GM08714 (cell line): Measurements from ENCODE around the gene CACNA1E.
A peak's percentile ranks its signal among the peaks of the same experiment; 100 is the strongest.

Experiments used
- H3K4me3 ChIP-seq: fragments of 200-500 bp; sonication (Bioruptor generic); 2 replicates; pipeline ENCODE4 v1.5.1; 2014; ENCODE audit warnings: mild to moderate bottlenecking, low read length, inconsistent platforms
- ZNF274 ChIP-seq: IDR thresholded peaks from 2 replicates; pipeline ENCODE4 v1.6.1; 2012; ENCODE audit warnings: mild to moderate bottlenecking, low read depth, low read length

The CACNA1E gene

DNA sequence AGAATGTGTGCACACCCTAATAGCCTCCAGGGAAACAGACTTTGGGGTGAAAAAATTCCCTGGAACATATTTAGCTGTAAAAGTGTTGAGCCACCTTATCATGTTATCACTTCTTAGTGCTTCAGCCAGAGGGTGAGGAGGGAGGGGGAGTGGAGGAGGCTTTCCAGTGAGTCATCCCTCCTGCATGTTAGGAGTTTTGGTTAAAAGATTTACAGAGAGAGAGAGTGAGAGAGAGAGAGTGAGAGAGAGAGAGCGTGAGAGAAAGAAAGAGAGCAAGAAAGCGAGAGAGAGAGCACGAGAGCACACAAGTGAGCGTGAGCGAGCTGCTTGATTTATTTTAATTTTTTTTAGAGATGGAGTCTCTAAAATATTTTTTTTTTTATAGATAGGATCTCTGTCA is 13.5 kb upstream of the CACNA1E start:
- no peak for TF ChIP-seq ZNF274
- no peak overlapping the region for H3K4me3 ChIP-seq

DNA sequence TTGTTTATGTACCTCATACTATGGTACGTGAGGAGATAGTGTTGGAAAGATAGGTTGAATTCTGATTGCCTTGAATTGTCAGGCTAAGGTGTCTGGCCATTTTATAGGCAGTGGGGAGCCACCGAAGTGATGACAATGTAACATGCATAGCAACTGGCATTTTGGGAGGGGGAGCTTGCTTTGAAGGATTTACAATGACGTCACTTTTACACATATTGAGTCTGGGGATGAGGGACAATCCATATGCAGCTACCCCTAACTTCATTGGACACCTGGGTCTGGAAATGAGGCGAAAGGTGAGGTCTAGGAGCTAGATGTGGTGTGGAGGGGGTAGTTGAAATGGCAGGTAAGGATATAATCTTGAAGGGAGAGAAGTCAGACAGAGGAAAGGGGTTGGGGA is 7.7 kb upstream of the CACNA1E start:
- H3K4me3 ChIP-seq = no peak overlapping the region
- no peak for TF ChIP-seq ZNF274

DNA sequence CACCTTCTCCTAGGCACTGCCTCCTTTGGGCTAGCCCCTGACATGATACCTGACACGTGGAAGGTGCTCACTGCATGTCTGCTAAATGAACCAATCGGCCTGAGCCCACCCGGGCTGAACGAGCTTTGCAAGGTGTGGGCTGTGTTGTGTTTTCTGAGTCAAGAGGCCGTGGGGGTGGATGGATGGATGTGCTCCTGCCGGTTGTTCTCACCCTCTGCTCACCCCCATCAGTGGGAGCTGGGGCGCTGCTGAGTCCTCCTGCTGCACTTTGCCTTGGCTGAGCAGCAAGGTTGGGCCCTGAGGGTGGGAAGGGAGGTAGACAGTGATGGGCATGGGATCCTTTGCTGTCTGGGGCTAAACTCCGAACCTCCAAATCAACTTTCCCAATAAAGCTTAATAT is 6.7 kb upstream of the CACNA1E start:
- H3K4me3 ChIP-seq = no peak overlapping the region
- TF ChIP-seq ZNF274 = no peak

DNA sequence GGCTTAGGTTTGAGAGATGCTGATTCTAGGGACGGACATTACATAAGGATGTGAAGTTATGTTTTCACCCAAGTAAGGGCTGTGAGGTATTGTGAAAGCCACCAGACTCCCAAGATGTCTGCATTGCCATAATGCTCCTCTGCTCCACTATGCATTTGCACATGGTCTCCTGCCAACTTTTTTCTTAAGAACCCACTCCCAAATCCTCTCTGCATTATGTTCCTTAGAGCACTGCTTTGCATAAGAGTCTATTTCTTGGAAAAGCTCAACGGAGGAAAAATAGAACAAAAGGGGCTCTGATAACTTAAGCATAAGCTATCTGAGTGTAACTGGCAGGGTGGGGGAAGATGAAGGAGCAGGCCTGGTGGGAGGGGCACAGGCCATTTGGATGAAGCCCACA is 5.0 kb upstream of the CACNA1E start:
- no peak overlapping the region for H3K4me3 ChIP-seq
- TF ChIP-seq ZNF274 = no peak

DNA sequence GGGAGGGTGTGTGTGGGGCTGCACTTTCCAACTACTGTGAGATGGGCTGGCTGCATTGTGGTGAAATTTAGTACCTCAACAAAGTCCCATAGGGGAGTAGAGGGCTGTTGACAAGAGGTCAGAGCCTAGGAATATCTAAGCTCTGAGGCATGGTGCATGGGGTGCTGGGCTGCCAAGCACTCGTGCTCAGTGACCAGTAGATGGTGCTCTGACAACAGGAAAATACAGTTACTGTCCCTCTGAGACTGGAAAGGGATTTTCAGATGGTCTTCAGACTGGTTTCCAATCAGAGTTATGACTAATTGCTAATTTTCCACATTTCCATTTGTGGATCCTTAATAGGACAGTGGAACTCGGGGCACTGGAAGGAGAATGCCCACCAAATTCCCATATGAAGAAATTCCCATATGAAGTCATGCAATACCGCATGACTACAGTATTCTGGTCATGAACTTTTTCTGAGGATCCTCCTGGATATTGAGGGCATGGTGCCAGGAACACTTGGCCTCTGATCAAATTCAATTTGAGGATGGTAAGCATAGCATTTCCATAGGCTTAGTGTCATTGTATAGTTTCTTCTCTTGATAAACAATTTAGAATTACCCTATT is 4.1 kb upstream of the CACNA1E start:
- no peak overlapping the region for H3K4me3 ChIP-seq
- TF ChIP-seq ZNF274 = no peak

DNA sequence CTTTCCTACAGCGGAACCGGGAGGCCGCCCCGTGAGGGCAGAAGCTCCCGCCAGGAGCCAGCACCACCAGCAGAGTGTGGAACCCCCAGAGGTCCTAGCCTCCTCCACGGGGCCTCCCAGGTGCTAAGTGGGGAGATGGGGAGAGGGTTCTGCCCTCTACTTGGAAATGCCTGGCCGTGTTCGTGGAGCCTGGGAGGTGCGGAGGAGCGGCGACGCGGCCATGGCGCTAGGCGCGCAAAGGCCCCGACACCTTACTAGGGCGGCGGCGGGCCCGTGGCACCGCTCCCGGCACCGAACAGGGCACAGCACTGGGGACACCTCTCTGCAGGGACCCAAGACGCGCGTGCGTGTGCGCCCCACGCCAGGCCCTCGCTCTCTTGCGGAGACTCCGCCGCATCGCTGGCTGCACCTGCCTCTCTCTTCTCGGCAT is 1.3 kb upstream of the CACNA1E start:
- TF ChIP-seq ZNF274 = no peak
- H3K4me3 ChIP-seq = peak overlapping the region; percentile 48; the same call in 1 of the 2 replicates

DNA sequence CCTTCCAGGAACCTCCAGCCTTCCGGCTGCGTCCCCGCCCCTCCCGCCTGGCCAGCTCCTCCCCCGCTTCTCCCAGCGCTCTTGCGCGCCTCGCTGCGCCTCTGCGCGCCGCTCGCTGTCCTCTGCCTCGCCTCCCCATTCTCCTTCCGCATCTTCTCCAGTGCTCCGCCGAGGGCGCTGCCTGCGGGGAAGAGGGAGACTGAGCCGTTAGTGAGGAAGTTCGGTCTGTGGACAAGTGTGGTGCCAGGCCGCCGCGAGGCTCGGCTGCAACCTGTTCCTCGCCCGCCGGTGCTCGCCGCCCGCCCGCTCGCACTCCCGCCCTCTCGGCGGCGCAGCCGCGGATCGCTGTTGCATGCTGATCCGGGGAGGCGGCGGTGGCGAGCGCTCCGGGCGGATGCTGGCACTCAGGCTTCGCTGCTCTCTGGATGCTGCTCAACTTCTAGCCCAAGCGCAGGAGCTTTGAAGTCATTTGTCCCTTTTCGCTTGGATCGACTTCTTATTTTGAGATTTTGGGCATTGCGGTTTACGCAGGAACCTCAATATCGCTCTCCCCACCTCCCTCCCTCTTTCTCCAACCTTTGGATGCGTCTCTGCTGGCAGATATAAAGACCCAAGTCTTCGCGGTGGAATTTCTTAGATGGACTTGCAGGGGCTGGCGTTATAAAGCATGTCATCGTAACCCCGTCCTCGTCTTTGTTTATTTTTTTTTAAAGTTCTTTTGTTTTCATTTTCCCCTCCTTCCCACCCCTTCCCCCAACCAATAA is 614 bp upstream of the CACNA1E start:
- TF ChIP-seq ZNF274 = no peak
- peak overlapping the region; percentile 48 for H3K4me3 ChIP-seq

DNA sequence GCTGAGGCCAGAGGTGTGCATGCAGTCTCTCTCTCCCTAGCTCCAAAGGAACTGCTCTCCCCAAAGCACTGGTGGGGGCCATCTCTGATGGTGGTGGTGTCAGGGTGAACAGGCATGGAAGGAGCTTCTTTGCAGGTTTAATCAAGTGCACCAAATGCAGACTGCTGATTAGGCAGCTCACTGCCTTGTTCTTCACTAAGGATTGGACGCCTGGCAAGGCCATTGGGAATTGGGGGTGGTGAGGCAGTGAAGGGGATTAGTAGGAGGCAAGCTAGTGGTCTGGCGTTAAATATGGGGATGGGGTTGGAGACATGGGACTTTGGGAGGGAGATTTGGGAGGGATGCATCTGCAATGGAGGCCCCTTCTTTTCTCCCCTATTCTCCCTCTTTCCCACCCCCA is 1.5 kb downstream of the CACNA1E start:
- TF ChIP-seq ZNF274 = no peak
- peak overlapping the region; percentile 3; the same call in 1 of the 2 replicates for H3K4me3 ChIP-seq

DNA sequence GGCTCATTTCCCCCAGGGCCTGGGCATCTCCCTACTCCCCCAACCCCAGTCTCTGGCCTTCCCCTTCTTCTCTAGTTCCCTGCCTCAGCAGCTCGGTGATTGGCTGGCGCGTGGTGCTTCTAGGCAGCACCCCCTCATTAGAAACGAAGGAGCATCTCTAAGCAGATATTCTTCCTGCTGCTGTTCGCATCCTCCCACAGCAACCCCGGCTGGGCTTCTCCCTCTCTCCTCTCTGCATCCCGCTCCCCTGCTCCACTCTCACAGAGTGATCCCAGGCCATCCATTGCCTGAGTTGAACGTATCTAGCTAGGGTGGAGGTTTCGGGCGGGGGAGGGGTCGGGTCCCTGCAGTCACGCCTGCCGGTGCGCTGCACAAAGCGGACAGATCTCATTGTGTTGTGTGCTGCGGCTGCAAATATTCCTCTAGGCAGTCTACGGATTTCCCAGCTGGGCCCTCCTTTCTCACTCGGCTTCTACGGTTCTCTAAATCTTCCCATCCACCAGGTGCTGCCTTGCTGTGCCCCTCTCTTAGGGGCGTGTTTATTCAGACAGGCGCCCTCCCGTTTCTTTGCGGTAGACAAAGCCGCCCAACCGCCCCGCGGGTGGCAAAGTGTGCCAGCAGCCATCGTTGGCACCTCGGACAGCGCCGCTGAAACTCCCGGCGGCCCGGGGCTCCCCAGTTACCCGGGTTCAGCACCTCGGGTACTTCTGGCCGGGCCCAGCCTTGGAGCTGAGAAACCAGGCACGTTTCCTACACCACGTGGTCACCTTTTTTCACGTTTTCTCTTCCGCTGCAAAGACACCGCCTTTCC is 2.2 kb downstream of the CACNA1E start:
- no peak for TF ChIP-seq ZNF274
- peak overlapping the region; percentile 13; the same call in 1 of the 2 replicates for H3K4me3 ChIP-seq

DNA sequence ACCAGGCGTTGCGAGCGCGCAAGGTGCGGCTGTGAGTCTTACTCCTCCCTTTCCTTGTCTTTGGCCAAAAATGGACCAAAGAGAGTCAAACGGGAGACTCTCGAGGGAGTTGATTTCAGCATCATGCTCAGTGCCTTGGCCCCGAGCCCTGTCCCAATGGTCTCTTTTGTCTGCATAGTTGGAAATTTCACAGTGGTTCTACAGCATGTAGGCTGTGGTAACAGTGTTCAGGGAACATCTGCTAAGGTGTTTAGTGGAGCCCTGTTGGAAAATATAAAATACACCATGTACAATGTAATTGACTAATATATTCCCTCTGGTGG is 2.7 kb downstream of the CACNA1E start:
- TF ChIP-seq ZNF274 = no peak
- peak overlapping the region; percentile 13; the same call in 1 of the 2 replicates for H3K4me3 ChIP-seq

DNA sequence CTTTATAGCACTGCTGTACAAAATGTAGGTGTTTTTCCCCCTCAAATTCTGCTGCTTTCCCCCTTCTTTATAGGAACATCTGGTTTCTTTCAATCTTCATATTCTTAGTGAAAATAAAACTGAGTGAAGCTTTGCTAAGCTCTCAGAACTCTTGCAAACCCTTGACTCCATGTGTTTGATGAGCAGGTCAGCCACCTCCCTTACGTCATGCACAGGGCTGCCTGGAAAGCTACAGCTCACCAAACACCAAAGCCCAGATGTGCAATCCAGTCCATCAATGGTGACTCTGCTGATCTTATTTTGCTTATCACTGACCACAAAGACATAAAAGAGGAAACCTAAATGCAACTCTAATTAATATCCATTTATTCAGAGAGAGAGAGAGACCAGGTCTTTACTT is 5.5 kb downstream of the CACNA1E start:
- TF ChIP-seq ZNF274 = no peak
- H3K4me3 ChIP-seq = no peak overlapping the region

DNA sequence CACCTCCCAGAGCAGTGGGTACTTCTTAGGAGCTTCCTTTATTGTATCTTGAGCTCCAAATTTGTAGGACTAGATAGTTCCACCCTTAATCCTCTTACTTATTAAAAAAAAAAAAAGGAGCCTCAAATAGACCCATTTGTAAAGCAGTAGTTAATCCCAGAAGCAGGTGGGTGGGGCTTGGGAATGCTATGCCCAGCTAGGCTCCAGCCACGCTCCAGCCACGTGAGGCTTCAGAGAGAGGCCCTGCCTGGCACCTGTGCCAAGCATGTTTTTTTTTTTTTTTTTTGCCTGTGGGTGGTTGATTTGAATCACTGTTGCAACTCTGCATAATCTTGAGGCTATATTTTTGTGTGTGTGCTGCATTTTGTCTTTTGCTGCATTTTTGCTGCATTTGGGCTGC is 7.0 kb downstream of the CACNA1E start:
- no peak for TF ChIP-seq ZNF274
- H3K4me3 ChIP-seq = no peak overlapping the region

DNA sequence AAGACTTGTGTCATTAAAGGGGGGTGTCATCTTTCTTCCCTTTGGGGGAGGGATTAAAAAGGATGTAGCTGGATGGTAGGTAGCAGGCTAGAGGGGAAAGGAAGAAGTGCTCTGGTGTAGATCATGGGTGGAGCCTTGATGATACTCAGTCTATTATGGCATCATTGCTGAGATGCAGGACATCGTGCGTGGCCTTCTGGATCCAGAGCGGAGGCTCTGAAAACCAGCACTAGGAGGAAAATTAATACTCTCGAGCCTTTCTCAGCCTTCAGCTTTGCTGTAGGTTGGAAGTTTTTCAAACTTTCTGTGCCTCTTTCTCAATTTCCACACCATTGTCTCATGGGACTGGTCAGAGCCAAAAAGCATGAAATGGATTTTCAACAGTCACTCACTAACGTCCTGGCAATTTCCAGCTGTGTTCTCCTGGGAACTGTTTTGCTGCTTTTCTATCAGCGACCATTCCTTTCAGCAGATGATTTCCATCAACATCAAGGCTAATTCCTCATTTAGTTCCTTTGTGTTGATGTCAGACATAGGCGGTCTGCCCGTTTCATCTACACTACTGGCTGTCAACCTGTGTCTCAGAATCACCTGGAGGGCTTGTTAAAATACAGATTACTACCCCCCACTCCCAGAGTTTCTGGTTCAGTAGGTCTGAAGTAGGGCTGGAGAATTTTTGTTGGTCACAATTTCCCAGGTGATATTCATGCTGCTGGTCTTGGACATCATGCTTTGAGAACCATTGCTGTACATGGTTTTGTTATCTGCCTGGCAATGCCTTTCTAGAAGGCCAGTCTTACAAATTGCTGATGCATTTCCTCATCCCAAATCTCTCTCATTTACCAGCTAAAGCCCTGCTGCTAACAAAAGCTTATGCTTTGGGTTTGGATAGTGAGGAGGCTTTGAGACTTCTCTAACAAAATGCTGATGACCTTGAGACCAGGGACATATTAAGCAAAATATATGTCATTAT is 7.7 kb downstream of the CACNA1E start:
- no peak for TF ChIP-seq ZNF274
- H3K4me3 ChIP-seq = no peak overlapping the region

DNA sequence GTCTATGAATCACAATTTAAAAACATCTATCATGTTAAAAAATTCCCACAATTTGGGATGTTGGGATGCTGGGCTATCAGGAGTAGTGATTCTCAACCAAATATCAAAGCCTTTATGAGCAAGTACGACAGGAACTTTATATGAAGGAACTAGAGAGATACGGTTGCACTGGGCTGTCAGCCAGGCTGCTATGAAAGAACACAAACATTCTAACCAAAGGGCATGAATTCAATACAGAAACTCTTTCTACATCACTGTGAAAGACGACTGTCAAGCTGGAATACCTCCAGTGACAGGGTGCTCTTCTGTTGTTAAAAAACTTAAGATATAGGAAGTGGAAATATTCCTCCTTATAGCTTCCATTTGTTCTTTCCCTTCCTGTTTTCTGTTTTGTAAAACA is 9.8 kb downstream of the CACNA1E start:
- H3K4me3 ChIP-seq = no peak overlapping the region
- TF ChIP-seq ZNF274 = no peak

DNA sequence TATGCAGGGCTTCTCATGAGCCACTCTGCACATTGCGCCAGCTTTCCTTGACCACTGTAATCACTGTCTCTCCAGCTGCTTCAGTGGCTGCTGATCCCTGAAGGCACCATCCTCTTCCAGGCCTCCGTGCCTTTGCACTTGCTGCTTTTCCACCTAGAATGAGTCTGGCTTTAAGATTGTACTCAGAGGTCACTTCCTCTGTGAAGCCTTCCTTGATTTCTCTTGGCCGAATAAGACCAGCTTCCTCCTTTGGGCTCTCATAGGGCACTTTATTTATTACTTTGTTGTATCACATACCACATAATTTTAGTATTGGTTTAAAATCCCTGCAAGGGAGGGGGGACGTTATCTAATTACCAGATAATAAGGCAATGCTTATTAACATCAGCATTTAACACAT is 10.6 kb downstream of the CACNA1E start:
- H3K4me3 ChIP-seq = no peak overlapping the region
- no peak for TF ChIP-seq ZNF274
